A549 treated with AZD2906 at 1 μM for 4 hours (cell line): ENCODE measurements around the gene ETDC. TPM values are rescaled to one million over a fixed set of nuclear protein-coding genes. Genes with fewer than 3 reads are reported as not detected.

ENCODE experiments used
- total RNA-seq: library from RNA; stranded (reverse); fragments of 200-300 nt; extraction: Qiagen RNA extraction; gene quantifications from 5 replicates; pipeline ENCODE4 v1.2.3, GENCODE V29; 2022

Gene ETDC
- total RNA-seq = not detected in 5 replicates

GRCh38 chrX:135309430-135309923, at the start of gene ETDC:
ETDC (plus strand) TSS chrX:135309480; CDS start chrX:135309480, 0 bp downstream.

Other genes with a start within 250 kb of the ETDC start
- 0.07 to 0.14 TPM (median 0.10 TPM) in 5 replicates for gene SMIM10L2B, start 210.8 kb upstream of the ETDC start, total RNA-seq
- gene ETDB, start 189.0 kb upstream of the ETDC start, total RNA-seq = not detected in 5 replicates
- not detected in 5 replicates for gene CT55, start 138.1 kb upstream of the ETDC start, total RNA-seq
- gene ETDA, start 57.4 kb upstream of the ETDC start, total RNA-seq = not detected in 5 replicates
- gene ZNF75D, start 34.6 kb downstream of the ETDC start, total RNA-seq = 2.6 to 3.0 TPM (median 2.9 TPM) in 5 replicates
- gene ZNF449, start 35.3 kb downstream of the ETDC start, total RNA-seq = 3.3 to 4.3 TPM (median 4.1 TPM) in 5 replicates
- 0.13 to 0.16 TPM (median 0.15 TPM) in 5 replicates for gene SMIM10L2A, start 112.5 kb downstream of the ETDC start, total RNA-seq
- gene INTS6L, start 211.2 kb downstream of the ETDC start, total RNA-seq = 0.08 to 0.18 TPM (median 0.09 TPM) in 5 replicates